Chondrocyte (in vitro differentiated cells): ENCODE data around the gene SEMA6A. TPM values are rescaled to one million over a fixed set of nuclear protein-coding genes. Genes with fewer than 3 reads are reported as not detected.

Experiments used
- DNase-seq: peaks from one replicate; pipeline ENCODE4 v3.0.0; 2021; ENCODE audit warnings: mixed read lengths, low spot score
- H3K27ac Mint-ChIP-seq: one replicate; pipeline ENCODE4 v1.8.0; 2021; ENCODE audit warnings: mild to moderate bottlenecking, moderate library complexity, mixed read lengths; ENCODE audit not compliant: unreplicated experiment
- H3K27me3 Mint-ChIP-seq: 2 replicates; pipeline ENCODE4 v1.8.0; 2021; ENCODE audit warnings: low read depth, mixed read lengths
- H3K36me3 Mint-ChIP-seq: 2 replicates; pipeline ENCODE4 v1.8.0; 2021; ENCODE audit warnings: low read depth, mixed read lengths
- H3K4me1 Mint-ChIP-seq: 2 replicates; pipeline ENCODE4 v1.8.0; 2021; ENCODE audit warnings: low read depth, mild to moderate bottlenecking, mixed read lengths
- H3K4me3 Mint-ChIP-seq: one replicate; pipeline ENCODE4 v1.8.0; 2021; ENCODE audit warnings: mild to moderate bottlenecking, moderate library complexity, mixed read lengths; ENCODE audit not compliant: unreplicated experiment
- H3K9me3 Mint-ChIP-seq: 2 replicates; pipeline ENCODE4 v1.8.0; 2021; ENCODE audit warnings: low read depth, mixed read lengths
- CTCF ChIP-seq: fragments of 200-600 bp; sonication (generic); IDR thresholded peaks from 2 replicates; pipeline ENCODE4 v1.5.0; 2021; ENCODE audit warnings: antibody characterized with exemption, mild to moderate bottlenecking, moderate library complexity
- total RNA-seq: library from RNA; stranded (reverse); gene quantifications from 3 replicates; pipeline ENCODE4 v1.2.1, GENCODE V29; 2021

SEMA6A gene
- total RNA-seq, 1 donor from 2014 or later: 3.9 TPM

DNA sequence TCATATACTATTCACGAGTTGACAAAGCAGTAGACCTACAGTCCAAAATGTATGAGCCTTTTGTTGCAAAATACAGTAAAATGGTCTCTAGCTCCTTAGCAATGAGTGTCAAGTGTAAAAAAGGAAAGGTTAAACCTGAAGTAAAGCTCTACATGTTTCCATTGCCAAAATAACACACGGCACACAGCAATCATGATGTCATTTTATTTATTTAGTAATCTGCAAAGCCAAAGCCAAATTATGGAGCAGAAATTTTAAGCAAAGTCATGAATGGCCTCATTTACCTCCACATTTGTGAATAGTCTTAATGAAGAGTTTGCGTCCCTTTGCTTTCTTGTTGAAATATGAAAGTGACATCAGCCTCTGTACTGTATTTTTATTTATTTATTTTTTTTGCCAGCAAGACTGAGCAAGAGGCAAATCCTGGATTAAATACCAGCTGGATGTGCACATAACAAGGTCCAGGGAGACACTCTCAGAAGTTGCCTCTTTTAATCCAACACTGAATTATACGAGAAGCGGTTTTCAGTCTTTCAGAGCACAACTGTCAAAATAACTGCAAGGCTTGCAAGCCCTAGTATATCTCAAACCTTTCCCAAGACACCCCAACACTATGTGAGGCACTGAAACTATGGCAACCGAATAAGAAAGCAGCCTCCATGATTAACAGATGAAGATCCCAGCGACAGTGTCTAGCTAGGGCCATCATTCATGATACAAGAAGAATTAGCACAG lies 9.7 kb downstream of the SEMA6A start:
- H3K27ac Mint-ChIP-seq: no peak overlapping the region
- H3K27me3 Mint-ChIP-seq: peaks cover 4% of the 10 kb centered on the region
- no peaks in the 10 kb centered on the region for H3K9me3 Mint-ChIP-seq
- H3K4me1 Mint-ChIP-seq: peaks cover 3% of the 10 kb centered on the region
- DNase-seq: no peak
- H3K4me3 Mint-ChIP-seq: no peak overlapping the region
- H3K36me3 Mint-ChIP-seq: no peaks in the 10 kb centered on the region
- no peak for TF ChIP-seq CTCF

- no peak for TF ChIP-seq CTCF
- no peaks in the 10 kb centered on the region for H3K9me3 Mint-ChIP-seq
- H3K27ac Mint-ChIP-seq: no peak overlapping the region
- no peak for DNase-seq
- H3K36me3 Mint-ChIP-seq: no peaks in the 10 kb centered on the region
- H3K4me1 Mint-ChIP-seq: peaks cover 3% of the 10 kb centered on the region
- peaks cover 4% of the 10 kb centered on the region for H3K27me3 Mint-ChIP-seq
- H3K4me3 Mint-ChIP-seq: no peak overlapping the region
Measured at GRCh38 chr5:116564312-116564711, 10.3 kb downstream of the SEMA6A start.

GRCh38 chr5:116563736-116564308 lies 10.8 kb downstream of the SEMA6A start:
- no peak for DNase-seq
- Mint-ChIP-seq H3K27ac (no peak overlapping the region), H3K4me1 (peaks cover 3% of the 10 kb centered on the region), H3K27me3 (no peaks in the 10 kb centered on the region), H3K4me3 (no peak overlapping the region), H3K36me3 (no peaks in the 10 kb centered on the region), H3K9me3 (no peaks in the 10 kb centered on the region)
- no peak for TF ChIP-seq CTCF

GRCh38 chr5:116562669-116563068 lies 12.0 kb downstream of the SEMA6A start:
- TF ChIP-seq CTCF: no peak
- no peaks in the 10 kb centered on the region for H3K9me3 Mint-ChIP-seq
- H3K4me3 Mint-ChIP-seq: no peak overlapping the region
- no peak overlapping the region for H3K27ac Mint-ChIP-seq
- no peaks in the 10 kb centered on the region for H3K27me3 Mint-ChIP-seq
- H3K4me1 Mint-ChIP-seq: peaks cover 3% of the 10 kb centered on the region
- no peak for DNase-seq
- H3K36me3 Mint-ChIP-seq: no peaks in the 10 kb centered on the region

- H3K4me3 Mint-ChIP-seq: no peak overlapping the region
- H3K9me3 Mint-ChIP-seq: no peaks in the 10 kb centered on the region
- H3K27me3 Mint-ChIP-seq: no peaks in the 10 kb centered on the region
- peaks cover 3% of the 10 kb centered on the region for H3K4me1 Mint-ChIP-seq
- no peak overlapping the region for H3K27ac Mint-ChIP-seq
- no peaks in the 10 kb centered on the region for H3K36me3 Mint-ChIP-seq
- TF ChIP-seq CTCF: no peak
- DNase-seq: no peak
Measured at GRCh38 chr5:116561658-116562057, 13.0 kb downstream of the SEMA6A start.
